Activated gamma-delta T cell treated with anti-CD3 and anti-CD28 coated beads, Interleukin-2, amount 50 U/mL, for 16 hours (primary cell): ENCODE data around the gene REN.
A peak's percentile ranks its signal among the peaks of the same experiment; 100 is the strongest.

Experiments
- DNase-seq: peaks from one replicate; pipeline ENCODE4 v3.0.0-alpha.2; 2020; ENCODE audit warnings: low read depth

The REN gene

GRCh38 chr1:204190212-204191211 lies 24.4 kb upstream of the REN start:
- DNase-seq: no peak

- DNase-seq: no peak
Observed at GRCh38 chr1:204188959-204189639, 23.0 kb upstream of the REN start.

GRCh38 chr1:204186597-204186996 lies 20.5 kb upstream of the REN start:
- DNase-seq: no peak

GRCh38 chr1:204181116-204181515 lies 15.0 kb upstream of the REN start:
- no peak for DNase-seq

GRCh38 chr1:204180133-204180532 lies 14.0 kb upstream of the REN start:
- no peak for DNase-seq

- DNase-seq: no peak
Observed at GRCh38 chr1:204178487-204179281, 12.5 kb upstream of the REN start.

GRCh38 chr1:204177133-204177532 lies 11.0 kb upstream of the REN start:
- DNase-seq: no peak

- no peak for DNase-seq
Observed at GRCh38 chr1:204176049-204176448, 9.9 kb upstream of the REN start.

- DNase-seq: no peak
Observed at GRCh38 chr1:204174958-204175357, 8.8 kb upstream of the REN start.

- DNase-seq: no peak
Observed at GRCh38 chr1:204172404-204173029, 6.4 kb upstream of the REN start.

- no peak for DNase-seq
Observed at GRCh38 chr1:204171751-204172178, 5.6 kb upstream of the REN start.

- DNase-seq: no peak
Observed at GRCh38 chr1:204170494-204171155, 4.5 kb upstream of the REN start.

- DNase-seq: no peak
Observed at GRCh38 chr1:204169858-204170257, 3.7 kb upstream of the REN start.

- no peak for DNase-seq
Observed at GRCh38 chr1:204167730-204168129, 1.6 kb upstream of the REN start.

- peak; percentile 73 for DNase-seq
Observed at GRCh38 chr1:204162494-204163074, 3.6 kb downstream of the REN start.

- DNase-seq: no peak
Observed at GRCh38 chr1:204161609-204162493, 4.3 kb downstream of the REN start.

- DNase-seq: no peak
Observed at GRCh38 chr1:204157962-204158361, 8.2 kb downstream of the REN start.

- DNase-seq: no peak
Observed at GRCh38 chr1:204155881-204156280, 10.3 kb downstream of the REN start.

GRCh38 chr1:204154568-204155255 lies 11.4 kb downstream of the REN start:
- DNase-seq: no peak
